ENCODE results near the gene OCA2. TPM values are rescaled to one million over a fixed set of nuclear protein-coding genes. Genes with fewer than 3 reads are reported as not detected.

The OCA2 gene
- polyA plus RNA-seq, 1 donor from 2014 or later: 0.97 TPM

GRCh38 chr15:28118083-28118482, 19.0 kb upstream of the OCA2 start:
- H3K36me3 ChIP-seq (ENCODE audit: insufficient read depth, low read length): peaks cover 6% of the 10 kb centered on the region
- H2AFZ ChIP-seq (ENCODE audit: low read depth, low read length): no peak overlapping the region

GRCh38 chr15:28117432-28117990, 18.4 kb upstream of the OCA2 start:
- no peak overlapping the region for H3K4me3 ChIP-seq (ENCODE audit: low read length)
- no peak overlapping the region for H3K9ac ChIP-seq (ENCODE audit: low read length)
- no peak overlapping the region for H3K4me2 ChIP-seq (ENCODE audit: low read length)
- no peak overlapping the region for H2AFZ ChIP-seq (ENCODE audit: low read depth, low read length)
- no peaks in the 10 kb centered on the region for H3K79me2 ChIP-seq (replicated peaks; ENCODE audit: insufficient read depth, low read length)
- H4K20me1 ChIP-seq (ENCODE audit: insufficient read depth): no peaks in the 10 kb centered on the region
- H3K27me3 ChIP-seq (ENCODE audit: insufficient read depth, low read depth, low read length): no peaks in the 10 kb centered on the region
- no peak overlapping the region for H3K27ac ChIP-seq (ENCODE audit: low read length)
- no peaks in the 10 kb centered on the region for H3K9me3 ChIP-seq (ENCODE audit: low read length)
- H3K9me2 ChIP-seq (ENCODE audit: insufficient read depth, low read length): no peaks in the 10 kb centered on the region
- H3K36me3 ChIP-seq (ENCODE audit: insufficient read depth, low read length): peaks cover 6% of the 10 kb centered on the region
- TF ChIP-seq POLR2AphosphoS5 (IDR thresholded peaks at IDR 0.05) (no peak), RAD21 (conservative IDR thresholded peaks at IDR 0.05) (no peak), EZH2 (IDR thresholded peaks at IDR 0.05; ENCODE audit: borderline replicate concordance, insufficient read depth, low read length, poor library complexity, severe bottlenecking) (no peak), TAF1 (IDR thresholded peaks at IDR 0.05; ENCODE audit: low read depth) (no peak), SMC3 (conservative IDR thresholded peaks at IDR 0.05; ENCODE audit: poor library complexity) (no peak), CTCF (IDR thresholded peaks at IDR 0.05; ENCODE audit: poor library complexity, severe bottlenecking) (no peak), EP300 (conservative IDR thresholded peaks at IDR 0.05; ENCODE audit: poor library complexity, severe bottlenecking) (no peak), MXI1 (conservative IDR thresholded peaks at IDR 0.05; ENCODE audit: poor library complexity, severe bottlenecking) (no peak)
- TF ChIP-seq, protein P1, sequence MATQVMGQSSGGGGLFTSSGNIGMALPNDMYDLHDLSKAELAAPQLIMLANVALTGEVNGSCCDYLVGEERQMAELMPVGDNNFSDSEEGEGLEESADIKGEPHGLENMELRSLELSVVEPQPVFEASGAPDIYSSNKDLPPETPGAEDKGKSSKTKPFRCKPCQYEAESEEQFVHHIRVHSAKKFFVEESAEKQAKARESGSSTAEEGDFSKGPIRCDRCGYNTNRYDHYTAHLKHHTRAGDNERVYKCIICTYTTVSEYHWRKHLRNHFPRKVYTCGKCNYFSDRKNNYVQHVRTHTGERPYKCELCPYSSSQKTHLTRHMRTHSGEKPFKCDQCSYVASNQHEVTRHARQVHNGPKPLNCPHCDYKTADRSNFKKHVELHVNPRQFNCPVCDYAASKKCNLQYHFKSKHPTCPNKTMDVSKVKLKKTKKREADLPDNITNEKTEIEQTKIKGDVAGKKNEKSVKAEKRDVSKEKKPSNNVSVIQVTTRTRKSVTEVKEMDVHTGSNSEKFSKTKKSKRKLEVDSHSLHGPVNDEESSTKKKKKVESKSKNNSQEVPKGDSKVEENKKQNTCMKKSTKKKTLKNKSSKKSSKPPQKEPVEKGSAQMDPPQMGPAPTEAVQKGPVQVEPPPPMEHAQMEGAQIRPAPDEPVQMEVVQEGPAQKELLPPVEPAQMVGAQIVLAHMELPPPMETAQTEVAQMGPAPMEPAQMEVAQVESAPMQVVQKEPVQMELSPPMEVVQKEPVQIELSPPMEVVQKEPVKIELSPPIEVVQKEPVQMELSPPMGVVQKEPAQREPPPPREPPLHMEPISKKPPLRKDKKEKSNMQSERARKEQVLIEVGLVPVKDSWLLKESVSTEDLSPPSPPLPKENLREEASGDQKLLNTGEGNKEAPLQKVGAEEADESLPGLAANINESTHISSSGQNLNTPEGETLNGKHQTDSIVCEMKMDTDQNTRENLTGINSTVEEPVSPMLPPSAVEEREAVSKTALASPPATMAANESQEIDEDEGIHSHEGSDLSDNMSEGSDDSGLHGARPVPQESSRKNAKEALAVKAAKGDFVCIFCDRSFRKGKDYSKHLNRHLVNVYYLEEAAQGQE (IDR thresholded peaks at IDR 0.05; ENCODE audit: borderline replicate concordance): no peak
- no peaks in the 10 kb centered on the region for H3F3A ChIP-seq (ENCODE audit: insufficient read depth, low read length, poor library complexity, severe bottlenecking)

More at GRCh38 chr15:28118083-28118482, 19.0 kb upstream of the OCA2 start:
- no peaks in the 10 kb centered on the region for H3K79me2 ChIP-seq (replicated peaks; ENCODE audit: insufficient read depth, low read length)
- H3K9me2 ChIP-seq (ENCODE audit: insufficient read depth, low read length): no peaks in the 10 kb centered on the region
- no peaks in the 10 kb centered on the region for H3K9me3 ChIP-seq (ENCODE audit: low read length)
- no peaks in the 10 kb centered on the region for H3F3A ChIP-seq (ENCODE audit: insufficient read depth, low read length, poor library complexity, severe bottlenecking)
- H3K27me3 ChIP-seq (ENCODE audit: insufficient read depth, low read depth, low read length): no peaks in the 10 kb centered on the region
- no peak overlapping the region for H3K4me3 ChIP-seq (ENCODE audit: low read length)
- no peak for TF ChIP-seq TAF1 (IDR thresholded peaks at IDR 0.05; ENCODE audit: low read depth)
- no peak for TF ChIP-seq EP300 (conservative IDR thresholded peaks at IDR 0.05; ENCODE audit: poor library complexity, severe bottlenecking)
- TF ChIP-seq EZH2 (IDR thresholded peaks at IDR 0.05; ENCODE audit: borderline replicate concordance, insufficient read depth, low read length, poor library complexity, severe bottlenecking): no peak
- no peak for TF ChIP-seq MXI1 (conservative IDR thresholded peaks at IDR 0.05; ENCODE audit: poor library complexity, severe bottlenecking)
- no peak for TF ChIP-seq SMC3 (conservative IDR thresholded peaks at IDR 0.05; ENCODE audit: poor library complexity)
- no peak for TF ChIP-seq POLR2AphosphoS5 (IDR thresholded peaks at IDR 0.05)
- TF ChIP-seq CTCF (IDR thresholded peaks at IDR 0.05; ENCODE audit: poor library complexity, severe bottlenecking): no peak
- TF ChIP-seq, protein P1 (IDR thresholded peaks at IDR 0.05; ENCODE audit: borderline replicate concordance): no peak
- no peak overlapping the region for H3K4me2 ChIP-seq (ENCODE audit: low read length)
- no peaks in the 10 kb centered on the region for H4K20me1 ChIP-seq (ENCODE audit: insufficient read depth)
- H3K9ac ChIP-seq (ENCODE audit: low read length): no peak overlapping the region
- H3K27ac ChIP-seq (ENCODE audit: low read length): no peak overlapping the region

Measured in neural cell (in vitro differentiated cells).